IPS-18c (cell line): Measurements from ENCODE around the gene LETM1.

Experiments used
- H3K4me3 ChIP-seq: 2 replicates; pipeline ENCODE4 v1.7.0; 2013; ENCODE audit warnings: low read depth, mild to moderate bottlenecking, low read length, moderate library complexity; ENCODE audit not compliant: insufficient read depth
- H3K9me3 ChIP-seq: one replicate; pipeline ENCODE4 v1.6.1; 2013; ENCODE audit warnings: mild to moderate bottlenecking, low read length, moderate library complexity; ENCODE audit not compliant: control insufficient read depth, insufficient read depth

Gene LETM1

GRCh38 chr4:1821679-1822567, 34.0 kb downstream of the LETM1 start:
- Histone ChIP-seq H3K4me3 (no peak overlapping the region), H3K9me3 (no peaks in the 10 kb centered on the region)

- Histone ChIP-seq H3K9me3 (no peaks in the 10 kb centered on the region), H3K4me3 (no peak overlapping the region)
Observed at GRCh38 chr4:1819816-1820215, 36.1 kb downstream of the LETM1 start.

- Histone ChIP-seq H3K9me3 (no peaks in the 10 kb centered on the region), H3K4me3 (no peak overlapping the region)
Observed at GRCh38 chr4:1819284-1819683, 36.7 kb downstream of the LETM1 start.

- no peaks in the 10 kb centered on the region for H3K9me3 ChIP-seq
- H3K4me3 ChIP-seq: no peak overlapping the region
Observed at GRCh38 chr4:1815997-1816860, 39.7 kb downstream of the LETM1 start.

GRCh38 chr4:1815096-1815996, 40.6 kb downstream of the LETM1 start:
- Histone ChIP-seq H3K4me3 (no peak overlapping the region), H3K9me3 (peaks cover 2% of the 10 kb centered on the region)

GRCh38 chr4:1814453-1814852, 41.5 kb downstream of the LETM1 start:
- peaks cover 2% of the 10 kb centered on the region for H3K9me3 ChIP-seq
- H3K4me3 ChIP-seq: no peak overlapping the region

GRCh38 chr4:1813915-1814314, 42.0 kb downstream of the LETM1 start:
- Histone ChIP-seq H3K9me3 (peaks cover 2% of the 10 kb centered on the region), H3K4me3 (no peak overlapping the region)

GRCh38 chr4:1813231-1813630, 42.7 kb downstream of the LETM1 start:
- H3K9me3 ChIP-seq: peaks cover 2% of the 10 kb centered on the region
- no peak overlapping the region for H3K4me3 ChIP-seq

GRCh38 chr4:1812720-1813119, 43.2 kb downstream of the LETM1 start:
- H3K4me3 ChIP-seq: no peak overlapping the region
- H3K9me3 ChIP-seq: peaks cover 2% of the 10 kb centered on the region

GRCh38 chr4:1810765-1811164, 45.2 kb downstream of the LETM1 start:
- H3K9me3 ChIP-seq: peaks cover 2% of the 10 kb centered on the region
- no peak overlapping the region for H3K4me3 ChIP-seq

DNA sequence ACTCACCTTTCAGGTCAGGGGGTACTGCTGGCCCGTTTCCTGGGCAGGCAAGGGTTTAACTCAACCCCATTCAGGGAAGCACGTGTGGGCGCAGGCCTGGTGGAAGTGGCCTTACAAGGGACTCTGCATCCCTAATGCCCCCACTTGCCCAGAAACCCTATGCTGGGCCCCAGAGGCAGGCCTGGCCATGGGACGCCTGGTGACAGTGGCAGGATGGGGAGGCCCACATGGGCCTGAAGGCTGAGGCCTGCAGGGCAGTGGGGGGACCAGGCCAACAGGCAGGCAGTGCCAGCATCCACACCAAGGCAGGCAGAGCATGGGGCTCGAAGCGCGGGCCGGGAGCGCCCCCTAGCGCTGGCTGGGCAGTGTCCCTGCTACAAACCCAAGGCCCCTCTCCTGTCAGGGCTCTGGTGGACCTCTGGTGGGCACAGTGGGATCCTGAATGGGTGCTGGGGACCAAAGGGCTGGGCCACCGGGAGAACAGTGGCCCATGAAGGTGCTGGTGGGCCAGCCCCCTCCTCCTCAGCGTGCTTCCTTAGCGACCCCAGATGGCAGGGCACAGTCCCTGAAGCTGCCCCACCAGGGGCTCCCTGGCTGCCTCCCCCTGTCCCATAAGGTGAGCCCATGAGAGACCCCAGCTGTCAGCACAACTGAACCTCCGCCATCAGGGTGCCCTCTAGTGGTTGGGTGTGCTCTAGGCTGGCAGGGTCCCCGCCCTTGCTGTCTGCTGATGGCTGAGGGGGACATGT, 46.0 kb downstream of the LETM1 start:
- Histone ChIP-seq H3K4me3 (no peak overlapping the region), H3K9me3 (peaks cover 2% of the 10 kb centered on the region)

- Histone ChIP-seq H3K9me3 (peaks cover 2% of the 10 kb centered on the region), H3K4me3 (no peak overlapping the region)
Observed at GRCh38 chr4:1808851-1809753, 46.9 kb downstream of the LETM1 start.

- peaks cover 2% of the 10 kb centered on the region for H3K9me3 ChIP-seq
- no peak overlapping the region for H3K4me3 ChIP-seq
Observed at GRCh38 chr4:1808396-1808795, 47.6 kb downstream of the LETM1 start.

- Histone ChIP-seq H3K9me3 (peaks cover 2% of the 10 kb centered on the region), H3K4me3 (no peak overlapping the region)
Observed at GRCh38 chr4:1807332-1807777, 48.6 kb downstream of the LETM1 start.

GRCh38 chr4:1806596-1807331, 49.2 kb downstream of the LETM1 start:
- no peak overlapping the region for H3K4me3 ChIP-seq
- peaks cover 2% of the 10 kb centered on the region for H3K9me3 ChIP-seq
